Measurements from ENCODE around the gene PRDX2. TPM values are rescaled to one million over a fixed set of nuclear protein-coding genes. Genes with fewer than 3 reads are reported as not detected.

The PRDX2 gene
- total and polyA plus RNA-seq, 2 donors (not counting 3 experiments of a cell fraction or from before 2014, with no cell fraction given) = 247 to 492 TPM

DNA sequence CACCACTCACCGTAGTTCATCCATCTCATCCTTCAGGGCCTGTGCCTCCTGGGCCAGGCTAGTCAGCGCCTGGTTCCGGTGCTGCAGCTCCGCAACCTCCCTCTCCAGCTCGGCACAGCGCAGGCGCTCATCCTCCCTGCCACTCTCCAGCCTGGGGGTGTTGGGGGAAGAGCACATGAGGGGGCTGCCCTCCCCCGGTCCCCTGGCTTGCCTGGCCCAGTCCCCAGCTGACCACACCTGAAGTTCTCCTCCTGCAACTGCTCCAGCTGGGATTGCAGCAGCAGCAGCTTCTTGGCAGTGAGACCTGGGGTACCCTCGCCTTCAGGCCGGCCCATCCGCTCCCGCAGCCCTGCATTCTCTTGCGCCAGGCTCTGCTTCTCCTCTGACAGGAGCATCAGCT is 30.7 kb downstream of the PRDX2 start:
- Histone ChIP-seq H3K4me3 (replicated peaks in 1 of 3; ENCODE audit: insufficient read depth in 1 of 3, low read depth in 1 of 3, low read length in 3 of 3) (no peak overlapping the region), H4K20me1 (replicated peaks; ENCODE audit: control insufficient read depth, extremely low read depth, insufficient read depth, low read length) (no peaks in the 10 kb centered on the region), H3K9me3 (replicated peaks; ENCODE audit: control insufficient read depth, insufficient read depth, low read length) (no peaks in the 10 kb centered on the region), H3K9me1 (replicated peaks; ENCODE audit: control insufficient read depth, extremely low read depth, insufficient read depth, low read length) (no peaks in the 10 kb centered on the region), H3K9ac (replicated peaks; ENCODE audit: extremely low read depth, insufficient read depth, low read length) (no peak overlapping the region), H2AFZ (ENCODE audit: low read depth, low read length) (no peak overlapping the region), H3K79me2 (ENCODE audit: control insufficient read depth, insufficient read depth, low read length) (no peaks in the 10 kb centered on the region), H3K4me2 (ENCODE audit: insufficient read depth, low read length) (no peak overlapping the region), H3K27me3 (ENCODE audit: control insufficient read depth in 2 of 2, insufficient read depth in 2 of 2, low read length in 2 of 2) (no peaks in the 10 kb centered on the region), H3K36me3 (ENCODE audit: control insufficient read depth in 2 of 2, extremely low read depth in 1 of 2, insufficient read depth in 2 of 2, low read length in 2 of 2) (no peaks in the 10 kb centered on the region), H3K4me1 (ENCODE audit: control insufficient read depth, extremely low read depth, insufficient read depth, low read length) (peaks cover 6% of the 10 kb centered on the region), H3K27ac (ENCODE audit: insufficient read depth, low read depth, low read length) (no peak overlapping the region)
- intact Hi-C loops (cut with micrococcal nuclease) = no loop called here
- POLR2A ChIA-PET = no interaction called here
- FAIRE-seq (no peak), DNase-seq (ENCODE audit: low read depth, low spot score) (no peak)
- no TSS peak for BruUV-seq (replicated peaks)
- TF ChIP-seq MYC (IDR thresholded peaks at IDR 0.05; ENCODE audit: low read depth, low read length) (no peak), FOS (IDR thresholded peaks at IDR 0.05; ENCODE audit: borderline replicate concordance, insufficient read depth, low read length) (no peak), EZH2 (IDR thresholded peaks at IDR 0.05; ENCODE audit: borderline replicate concordance, low read depth, low read length, severe bottlenecking) (no peak), POLR2A (IDR thresholded peaks at IDR 0.05; ENCODE audit: low read depth, low read length) (no peak), GATA2 (IDR thresholded peaks at IDR 0.05; ENCODE audit: insufficient read depth, insufficient read length, low read depth, low read length) (no peak), JUN (IDR thresholded peaks at IDR 0.05; ENCODE audit: borderline replicate concordance, insufficient read depth, insufficient read length, low read depth) (no peak), POLR2AphosphoS5 (IDR thresholded peaks at IDR 0.05; ENCODE audit: insufficient read depth, low read depth, low read length) (no peak)
- TF ChIP-seq, protein P1, sequence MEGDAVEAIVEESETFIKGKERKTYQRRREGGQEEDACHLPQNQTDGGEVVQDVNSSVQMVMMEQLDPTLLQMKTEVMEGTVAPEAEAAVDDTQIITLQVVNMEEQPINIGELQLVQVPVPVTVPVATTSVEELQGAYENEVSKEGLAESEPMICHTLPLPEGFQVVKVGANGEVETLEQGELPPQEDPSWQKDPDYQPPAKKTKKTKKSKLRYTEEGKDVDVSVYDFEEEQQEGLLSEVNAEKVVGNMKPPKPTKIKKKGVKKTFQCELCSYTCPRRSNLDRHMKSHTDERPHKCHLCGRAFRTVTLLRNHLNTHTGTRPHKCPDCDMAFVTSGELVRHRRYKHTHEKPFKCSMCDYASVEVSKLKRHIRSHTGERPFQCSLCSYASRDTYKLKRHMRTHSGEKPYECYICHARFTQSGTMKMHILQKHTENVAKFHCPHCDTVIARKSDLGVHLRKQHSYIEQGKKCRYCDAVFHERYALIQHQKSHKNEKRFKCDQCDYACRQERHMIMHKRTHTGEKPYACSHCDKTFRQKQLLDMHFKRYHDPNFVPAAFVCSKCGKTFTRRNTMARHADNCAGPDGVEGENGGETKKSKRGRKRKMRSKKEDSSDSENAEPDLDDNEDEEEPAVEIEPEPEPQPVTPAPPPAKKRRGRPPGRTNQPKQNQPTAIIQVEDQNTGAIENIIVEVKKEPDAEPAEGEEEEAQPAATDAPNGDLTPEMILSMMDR (IDR thresholded peaks at IDR 0.05; ENCODE audit: extremely low read depth in 1 of 2, insufficient read depth in 1 of 2, low read depth in 1 of 2, low read length in 2 of 2) = no peak
- TF ChIP-seq, protein P2, sequence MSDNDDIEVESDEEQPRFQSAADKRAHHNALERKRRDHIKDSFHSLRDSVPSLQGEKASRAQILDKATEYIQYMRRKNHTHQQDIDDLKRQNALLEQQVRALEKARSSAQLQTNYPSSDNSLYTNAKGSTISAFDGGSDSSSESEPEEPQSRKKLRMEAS (IDR thresholded peaks at IDR 0.05; ENCODE audit: insufficient read depth, insufficient read length) = no peak
- CTCF ChIA-PET = interaction anchor here (8.9 kb wide), 1 partner anchor 9 kb away, joined by 144 read pairs; no protein-coding TSS in a partner anchor
- dilution Hi-C loops (cut with MboI; ENCODE audit: extremely low pct_ligation_motif_present, low sequenced_read_pairs) = no loop called here

All from endothelial cell of umbilical vein (primary cell).